NCI-H2196 treated with DMSO at 0.1 percent for 48 hours (cell line): Measurements from ENCODE around the gene TMLHE.
"Not testable (repeated sequence)": the region's sequence is repeated elsewhere in the genome, so short reads cannot be mapped to it uniquely, and the experiment has no call there.

Experiments
- DNase-seq: peaks from one replicate; lab custom pipeline; 2025; ENCODE audit not compliant: unreplicated experiment; lab: John Stamatoyannopoulos, UW

Gene TMLHE, protein sequence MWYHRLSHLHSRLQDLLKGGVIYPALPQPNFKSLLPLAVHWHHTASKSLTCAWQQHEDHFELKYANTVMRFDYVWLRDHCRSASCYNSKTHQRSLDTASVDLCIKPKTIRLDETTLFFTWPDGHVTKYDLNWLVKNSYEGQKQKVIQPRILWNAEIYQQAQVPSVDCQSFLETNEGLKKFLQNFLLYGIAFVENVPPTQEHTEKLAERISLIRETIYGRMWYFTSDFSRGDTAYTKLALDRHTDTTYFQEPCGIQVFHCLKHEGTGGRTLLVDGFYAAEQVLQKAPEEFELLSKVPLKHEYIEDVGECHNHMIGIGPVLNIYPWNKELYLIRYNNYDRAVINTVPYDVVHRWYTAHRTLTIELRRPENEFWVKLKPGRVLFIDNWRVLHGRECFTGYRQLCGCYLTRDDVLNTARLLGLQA

GRCh38 chrX:155612312-155613224 lies at the start of gene TMLHE, which contains the start of gene SPRY3:
Gene TMLHE (minus strand): TSS chrX:155612952. CDS start chrX:155545276, 67,676 bp downstream.
Gene SPRY3 (plus strand): TSS chrX:155612586.
- peak; percentile 3 for DNase-seq

- DNase-seq: no peak
Measured at GRCh38 chrX:155662282-155662681, 49.5 kb upstream of the TMLHE start.

- no peak for DNase-seq
Measured at GRCh38 chrX:155645180-155645579, 32.4 kb upstream of the TMLHE start.

DNA sequence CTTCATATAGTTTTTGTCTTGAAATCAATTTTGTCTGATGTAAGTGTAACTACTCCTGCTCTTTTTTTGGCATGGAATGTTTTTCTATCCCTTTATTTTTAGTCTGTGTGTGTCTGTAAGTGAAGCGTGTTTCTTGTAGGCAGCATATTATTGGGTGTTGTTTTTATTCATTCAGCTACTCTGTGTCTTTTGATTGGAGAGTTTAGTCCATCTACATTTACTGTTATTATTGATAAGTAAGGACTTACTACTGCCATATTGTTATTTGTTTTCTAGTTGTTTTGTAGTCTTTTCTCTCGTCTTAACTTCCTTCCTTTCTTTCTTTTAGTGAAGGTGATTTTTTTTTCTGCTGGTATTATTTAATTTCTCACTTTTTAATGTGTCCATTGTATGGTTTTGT lies 30.5 kb upstream of the TMLHE start:
- no peak for DNase-seq

DNA sequence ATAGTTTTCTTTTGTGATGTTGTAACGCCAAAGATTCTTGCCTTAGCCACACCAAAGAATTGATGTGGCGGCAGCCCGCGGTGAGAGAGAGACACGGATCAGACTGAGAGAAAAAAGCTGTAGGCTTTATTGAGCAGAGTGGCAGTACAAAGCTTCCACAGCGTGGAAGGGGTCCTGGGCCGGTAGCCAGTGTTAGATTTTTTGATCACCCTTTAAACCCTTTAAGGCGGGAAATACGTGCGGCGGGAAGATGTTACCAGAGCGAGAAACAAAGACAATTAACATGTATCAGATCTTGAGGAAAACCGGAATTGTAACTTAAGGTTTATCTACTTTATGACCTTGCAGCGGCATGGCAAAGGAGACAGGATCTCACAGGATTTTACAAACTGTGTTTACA lies 28.6 kb upstream of the TMLHE start:
- not testable (repeated sequence) for DNase-seq

- DNase-seq: no peak
Measured at GRCh38 chrX:155637714-155638113, 25.0 kb upstream of the TMLHE start.

DNA sequence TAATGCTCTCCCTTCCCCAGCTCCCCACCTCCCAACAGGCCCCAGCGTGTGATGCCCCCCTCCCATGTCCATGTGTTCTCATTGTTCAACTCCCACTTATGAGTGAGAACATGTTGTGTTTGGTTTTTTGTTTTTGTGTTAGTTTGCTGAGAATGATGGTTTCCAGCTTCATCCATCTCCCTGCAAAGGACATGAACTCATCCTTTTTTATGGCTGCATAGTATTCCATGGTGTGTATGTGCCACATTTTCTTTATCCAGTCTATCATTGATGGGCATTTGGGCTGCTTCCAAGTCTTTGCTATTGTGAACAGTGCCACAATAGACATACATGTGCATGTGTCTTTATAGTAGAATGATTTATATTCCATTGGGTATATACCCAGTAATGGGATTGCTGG lies 22.3 kb upstream of the TMLHE start:
- DNase-seq: not testable (repeated sequence)

- DNase-seq: no peak
Measured at GRCh38 chrX:155632431-155633100, 19.8 kb upstream of the TMLHE start.

- DNase-seq: not testable (repeated sequence)
Measured at GRCh38 chrX:155620110-155620509, 7.4 kb upstream of the TMLHE start.

GRCh38 chrX:155615938-155616337 lies 3.2 kb upstream of the TMLHE start:
- no peak for DNase-seq

- DNase-seq: no peak
Measured at GRCh38 chrX:155613927-155614559, 1.3 kb upstream of the TMLHE start.

DNA sequence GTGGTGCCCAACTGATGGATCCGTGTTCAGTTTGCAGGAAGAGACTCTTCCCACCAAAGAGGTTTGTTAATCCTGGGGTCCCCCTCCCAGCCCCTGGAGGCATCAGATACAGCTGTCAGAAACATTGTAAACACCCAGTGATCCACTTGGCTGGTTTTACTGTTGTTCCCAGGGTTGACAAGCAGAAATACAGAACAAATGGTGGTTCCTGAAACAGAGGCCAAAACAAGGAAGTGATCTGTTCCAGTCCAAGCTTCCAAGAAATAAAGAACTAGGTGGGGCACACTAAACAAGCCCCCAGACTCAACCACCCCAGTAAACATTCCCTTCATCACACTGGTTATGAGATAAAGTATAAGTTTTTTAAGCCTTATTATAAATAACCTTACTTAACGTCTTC lies 1.4 kb downstream of the TMLHE start:
- no peak for DNase-seq

- no peak for DNase-seq
Measured at GRCh38 chrX:155592981-155593380, 19.8 kb downstream of the TMLHE start.

DNA sequence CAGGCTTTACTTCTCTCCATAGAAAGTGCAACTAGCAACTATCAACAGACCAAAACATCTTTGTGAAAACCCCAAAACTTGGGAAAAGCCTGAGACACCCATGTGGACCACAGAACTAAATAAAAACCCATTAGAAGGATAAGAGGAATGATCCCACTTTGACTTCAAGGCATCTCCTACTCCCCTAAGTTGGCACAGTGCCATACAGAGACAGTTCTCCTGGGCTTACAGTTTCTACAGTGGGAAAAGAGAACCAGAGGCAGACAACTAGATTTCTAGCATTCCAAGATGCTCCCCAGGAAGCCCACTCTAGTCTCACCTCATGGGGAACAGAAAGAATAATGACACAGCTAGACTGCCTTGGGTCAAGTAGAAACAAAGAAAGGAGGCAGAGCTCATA lies 20.4 kb downstream of the TMLHE start:
- DNase-seq: no peak

GRCh38 chrX:155577682-155578081 lies 35.1 kb downstream of the TMLHE start:
- no peak for DNase-seq

GRCh38 chrX:155563099-155563498 lies 49.7 kb downstream of the TMLHE start:
- no peak for DNase-seq

DNA sequence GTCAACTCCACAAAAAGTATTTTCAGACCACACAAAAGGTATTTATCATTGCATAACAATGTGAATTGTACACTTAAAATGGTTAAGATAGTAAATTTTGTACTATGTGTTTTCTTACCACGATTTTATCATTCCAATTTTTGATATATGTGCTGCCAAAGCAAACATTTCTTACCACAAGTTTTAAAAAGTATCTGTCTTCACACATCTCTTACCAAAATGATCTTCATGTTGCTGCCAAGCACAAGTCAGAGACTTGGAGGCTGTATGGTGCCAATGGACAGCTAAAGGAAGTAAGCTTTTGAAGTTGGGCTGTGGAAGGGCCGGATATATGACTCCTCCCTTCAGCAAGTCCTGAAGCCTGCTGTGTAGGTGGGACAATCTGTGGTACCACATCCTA lies 67.9 kb downstream of the TMLHE start:
- DNase-seq: no peak

- DNase-seq: no peak
Measured at GRCh38 chrX:155535866-155536265, 76.9 kb downstream of the TMLHE start.

DNA sequence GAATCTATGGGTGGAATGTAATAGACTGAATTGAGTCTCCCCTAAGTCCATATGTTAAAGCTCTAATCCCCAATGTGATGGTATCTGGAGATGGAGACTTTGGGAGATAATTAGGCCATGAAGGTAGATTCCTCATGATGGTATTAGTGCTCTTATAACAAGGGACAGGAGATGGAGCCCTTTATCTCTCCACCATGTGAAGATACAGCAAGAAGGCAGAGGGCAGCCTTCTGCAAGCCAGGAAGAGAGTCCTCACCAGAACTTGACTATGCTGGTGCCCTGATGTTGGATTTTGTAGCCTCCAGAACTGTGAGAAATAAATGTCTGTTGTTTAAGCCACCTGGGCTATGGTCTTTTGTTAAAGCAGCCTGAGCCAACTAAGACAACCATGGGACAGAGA lies 78.0 kb downstream of the TMLHE start:
- DNase-seq: no peak

GRCh38 chrX:155527023-155527422 lies 85.7 kb downstream of the TMLHE start:
- not testable (repeated sequence) for DNase-seq

GRCh38 chrX:155514225-155514624 lies 98.5 kb downstream of the TMLHE start:
- no peak for DNase-seq
